ENCODE measurements around the gene KCND3.

KCND3 gene

DNA sequence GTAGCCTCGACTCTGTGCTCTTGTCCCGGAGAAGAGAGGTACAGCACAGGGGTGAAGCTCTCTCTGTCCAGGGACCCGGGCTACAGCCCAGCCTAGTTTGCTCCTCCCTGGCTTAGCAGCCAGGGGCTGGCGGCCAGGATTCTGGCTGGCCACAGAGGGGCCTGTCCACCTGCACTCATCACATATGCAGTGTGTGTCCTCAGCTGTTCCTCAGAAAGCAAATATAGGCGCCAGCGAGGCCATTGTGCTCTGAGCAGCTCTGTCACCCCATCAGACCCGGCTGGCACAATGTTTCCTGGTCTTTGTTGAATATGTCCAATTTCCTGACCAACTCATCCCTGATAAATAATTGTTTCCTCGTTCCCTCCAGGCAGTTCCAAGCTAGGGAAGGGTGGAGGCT, 28.5 kb downstream of the KCND3 start:
- no peak for DNase-seq (ENCODE audit: insufficient read length, low spot score)
- FAIRE-seq = no peak

- DNase-seq (ENCODE audit: insufficient read length, low spot score) = no peak
- FAIRE-seq = no peak
Observed at GRCh38 chr1:111959436-111959835, 30.0 kb downstream of the KCND3 start.

DNA sequence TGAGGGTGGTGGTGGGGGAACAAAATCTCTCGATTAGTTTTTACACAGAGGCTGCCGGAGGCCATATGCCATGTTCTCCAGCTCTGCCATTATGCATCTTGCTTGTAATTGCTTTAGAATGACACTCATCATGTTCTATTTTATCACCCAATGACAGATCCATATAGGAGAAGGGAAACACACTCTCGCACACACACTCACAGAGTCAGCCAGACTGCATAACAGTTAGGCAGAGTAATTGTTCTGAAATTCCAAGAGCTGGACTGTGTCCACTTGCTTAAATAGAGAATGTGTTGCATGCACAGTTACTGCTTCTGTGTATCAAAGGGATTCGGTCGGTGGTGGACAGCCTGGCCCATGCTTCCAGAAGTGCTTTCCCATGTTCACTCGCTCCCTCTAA, 30.6 kb downstream of the KCND3 start:
- DNase-seq (ENCODE audit: insufficient read length, low spot score) = no peak
- FAIRE-seq = no peak

- no peak for FAIRE-seq
- no peak for DNase-seq (ENCODE audit: insufficient read length, low spot score)
Observed at GRCh38 chr1:111958075-111958474, 31.4 kb downstream of the KCND3 start.

- FAIRE-seq (no peak), DNase-seq (ENCODE audit: insufficient read length, low spot score) (no peak)
Observed at GRCh38 chr1:111956155-111956771, 33.2 kb downstream of the KCND3 start.

DNA sequence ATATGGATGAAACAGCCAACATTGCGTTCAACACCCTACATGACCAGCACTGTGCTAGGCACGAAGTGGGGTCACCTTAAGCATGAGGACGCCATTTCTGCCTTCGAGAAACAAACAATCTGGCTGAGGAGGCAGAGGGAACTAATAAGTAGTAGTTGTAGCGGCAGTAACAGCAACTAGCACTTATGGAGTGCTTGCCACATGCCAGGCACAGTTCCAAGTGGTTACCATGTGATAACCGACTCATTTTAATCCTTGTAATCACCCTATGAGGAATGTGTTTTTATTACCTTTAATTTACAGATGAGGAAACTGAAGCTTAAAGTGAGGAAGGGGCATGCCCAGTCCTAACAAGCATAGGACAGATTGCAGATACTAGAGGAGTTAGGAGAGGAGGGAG, 33.7 kb downstream of the KCND3 start:
- no peak for DNase-seq (ENCODE audit: insufficient read length, low spot score)
- no peak for FAIRE-seq

- DNase-seq (ENCODE audit: insufficient read length, low spot score) (no peak), FAIRE-seq (no peak)
Observed at GRCh38 chr1:111953797-111954196, 35.7 kb downstream of the KCND3 start.

DNA sequence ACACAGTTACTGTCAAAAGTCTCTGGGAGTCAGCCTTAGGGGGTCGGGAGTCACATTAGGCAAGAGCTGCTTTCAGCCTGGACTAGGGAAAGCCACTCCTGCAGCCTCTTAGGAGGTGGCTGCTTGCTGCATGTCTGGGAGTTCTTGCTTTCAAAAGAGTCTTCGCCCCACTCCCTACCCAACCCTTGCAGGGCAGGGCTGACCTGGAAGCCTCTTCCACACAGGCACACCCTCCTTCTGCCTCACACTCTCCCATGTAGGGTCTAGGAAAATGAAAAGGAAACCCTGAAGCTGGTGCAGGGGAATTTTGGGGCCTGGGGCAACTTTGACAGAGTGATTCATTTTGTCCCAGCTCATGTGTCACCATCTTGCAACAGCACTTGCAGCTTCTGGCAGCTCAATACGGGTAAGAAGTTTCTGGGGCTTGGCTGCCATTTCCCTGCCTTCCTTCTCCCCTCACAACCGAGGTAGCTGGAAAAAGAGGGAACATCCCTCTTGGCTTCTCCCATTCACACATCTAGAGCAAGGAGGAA, 37.3 kb downstream of the KCND3 start:
- DNase-seq (ENCODE audit: insufficient read length, low spot score) (no peak), FAIRE-seq (no peak)

DNA sequence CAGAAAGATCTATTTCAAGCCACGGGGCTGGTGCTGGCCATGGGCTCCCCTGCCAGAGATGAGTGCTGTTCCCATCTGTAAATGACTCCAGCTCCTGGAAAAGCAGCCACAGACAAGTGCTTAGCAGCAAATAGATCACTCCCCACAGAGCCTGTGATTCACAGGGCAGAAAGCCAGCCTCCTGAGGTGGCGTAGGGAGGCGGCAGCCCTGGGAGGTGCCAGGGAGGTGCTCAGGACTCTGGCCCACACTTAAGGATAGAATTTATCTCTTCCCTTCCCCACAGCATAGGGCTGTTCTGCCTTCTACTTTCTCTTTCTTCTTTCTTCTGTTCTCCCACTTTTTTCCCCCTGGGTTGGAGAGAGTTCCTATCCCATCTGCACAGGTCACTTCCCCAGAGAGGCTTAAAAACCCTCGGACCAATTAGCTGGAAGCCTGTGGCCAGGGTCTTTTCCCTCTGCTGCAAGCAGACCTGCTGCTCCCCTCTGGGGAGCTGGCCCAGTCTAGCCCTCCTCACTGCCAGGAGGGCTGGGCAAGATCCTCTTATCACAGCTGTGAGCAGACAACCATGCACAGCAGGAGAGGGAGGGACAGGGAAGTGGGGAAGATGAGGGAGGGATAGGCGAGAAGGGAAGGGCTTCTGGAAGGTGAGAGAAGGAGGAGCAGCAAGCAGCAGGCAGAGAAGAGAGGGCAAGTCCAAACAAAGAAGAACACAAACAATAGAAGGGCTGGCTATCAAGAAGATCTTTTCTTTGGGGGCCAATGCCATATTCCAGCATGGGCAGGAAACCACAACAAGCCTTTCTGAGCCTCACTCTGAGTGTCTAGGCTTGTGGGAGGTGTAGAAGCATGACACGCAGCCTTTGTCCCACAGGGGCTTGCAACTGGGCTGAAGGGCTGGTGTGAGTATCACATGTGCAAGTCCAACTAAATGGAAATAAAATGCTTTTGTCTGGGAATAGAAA, 41.0 kb downstream of the KCND3 start:
- DNase-seq (ENCODE audit: insufficient read length, low spot score) (no peak), FAIRE-seq (no peak)

DNA sequence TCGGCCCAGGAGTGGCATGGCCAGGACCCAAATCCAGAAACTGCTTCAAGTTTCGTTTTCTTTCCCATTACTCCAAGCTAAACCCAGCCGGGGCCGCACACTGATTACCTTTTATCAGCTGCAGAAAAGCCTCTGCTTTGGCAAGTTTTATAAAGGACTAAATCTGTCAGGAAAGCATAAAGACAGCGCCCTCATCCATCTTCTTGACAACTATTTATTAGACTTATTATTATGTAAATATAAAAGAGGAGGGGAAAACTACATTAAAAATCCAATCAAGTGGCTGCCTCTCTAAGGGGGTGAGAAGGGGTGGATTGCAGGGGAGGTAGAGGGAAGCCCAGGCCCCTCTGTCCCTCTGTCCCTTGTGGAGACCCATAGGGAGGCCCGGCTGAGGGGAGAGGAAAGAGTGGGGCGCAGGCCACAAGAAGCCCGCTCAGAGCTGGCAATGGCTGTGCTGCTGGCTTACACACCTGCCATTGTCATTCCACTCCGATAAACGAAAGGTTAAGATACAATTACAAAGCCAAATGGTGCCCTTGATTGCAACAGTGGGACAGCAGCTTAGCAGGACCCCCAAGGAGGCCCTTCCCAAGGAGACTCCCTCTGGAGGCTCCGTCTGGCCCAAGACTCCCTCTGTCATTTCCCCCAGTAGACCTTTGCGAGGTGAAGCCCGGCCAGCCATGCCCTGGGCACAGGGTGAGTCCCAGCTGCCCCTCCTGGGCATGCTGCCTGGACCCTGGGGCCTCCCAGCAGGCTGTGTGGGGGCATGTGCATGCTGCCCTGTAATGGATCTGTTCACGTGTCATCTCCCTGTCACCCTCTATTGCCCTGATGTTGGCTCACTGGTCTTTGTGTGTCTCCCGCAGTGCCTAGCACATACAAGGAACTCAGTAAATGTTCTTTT, 45.4 kb downstream of the KCND3 start:
- FAIRE-seq (no peak), DNase-seq (ENCODE audit: insufficient read length, low spot score) (no peak)

DNA sequence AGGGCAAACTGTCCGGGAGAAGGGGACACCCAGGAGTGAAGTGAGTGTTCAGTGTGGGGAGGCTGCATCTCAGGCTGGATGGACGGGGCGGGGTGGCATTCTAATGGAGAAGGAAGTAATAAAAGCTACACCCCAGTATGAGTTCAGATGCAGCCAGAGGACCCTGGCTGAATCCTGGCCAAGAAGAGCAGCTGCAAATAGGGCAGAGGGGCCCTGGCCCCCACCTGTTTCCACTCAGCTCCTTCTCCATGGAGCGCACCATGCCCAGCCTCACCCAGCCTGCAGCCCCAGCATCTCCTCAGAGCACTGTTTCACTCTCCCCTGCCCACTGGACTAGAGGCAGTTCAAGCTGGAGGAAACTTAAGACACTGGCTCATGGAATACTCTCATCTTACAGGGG, 46.4 kb downstream of the KCND3 start:
- DNase-seq (ENCODE audit: insufficient read length, low spot score) (no peak), FAIRE-seq (no peak)

DNA sequence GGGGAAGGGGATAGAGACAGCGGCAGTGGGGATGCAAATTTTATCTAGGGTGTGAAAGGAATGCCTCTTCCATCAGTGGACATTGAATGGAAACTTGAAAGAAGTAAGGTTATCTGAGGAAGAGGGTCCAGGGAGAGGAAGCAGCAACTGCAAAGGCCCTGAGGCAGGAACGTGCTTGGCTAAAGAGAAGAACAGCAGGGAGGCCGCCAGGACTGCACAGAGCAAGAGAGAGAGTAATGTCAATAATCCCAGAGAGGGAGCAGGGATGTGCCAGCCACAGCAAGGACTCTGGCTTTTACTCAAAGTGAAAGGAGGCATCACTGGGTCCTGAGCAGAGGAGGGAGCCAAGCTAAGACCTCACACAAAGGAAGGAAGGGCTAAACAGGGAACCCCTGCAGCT, 50.9 kb downstream of the KCND3 start:
- DNase-seq (ENCODE audit: insufficient read length, low spot score) (no peak), FAIRE-seq (no peak)

DNA sequence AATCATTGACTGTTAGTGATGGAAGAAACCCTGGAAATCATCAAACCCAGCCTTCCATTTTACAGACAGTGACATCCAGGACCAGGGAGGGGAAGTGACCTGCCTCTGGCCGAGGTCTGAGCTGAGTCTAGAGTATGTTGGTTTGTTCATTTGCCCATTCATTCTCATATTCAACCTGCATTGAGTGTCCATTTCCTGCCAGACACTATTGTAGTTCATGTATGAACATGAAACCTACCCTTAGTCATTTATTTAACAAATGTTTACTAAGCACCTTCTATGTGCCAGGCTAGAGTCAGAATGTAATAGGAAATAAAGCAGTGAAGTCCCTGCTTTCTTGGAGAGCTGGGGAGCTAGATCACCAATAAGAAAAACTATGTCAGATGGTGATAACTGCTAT, 51.3 kb downstream of the KCND3 start:
- DNase-seq (ENCODE audit: insufficient read length, low spot score) (no peak), FAIRE-seq (no peak)

DNA sequence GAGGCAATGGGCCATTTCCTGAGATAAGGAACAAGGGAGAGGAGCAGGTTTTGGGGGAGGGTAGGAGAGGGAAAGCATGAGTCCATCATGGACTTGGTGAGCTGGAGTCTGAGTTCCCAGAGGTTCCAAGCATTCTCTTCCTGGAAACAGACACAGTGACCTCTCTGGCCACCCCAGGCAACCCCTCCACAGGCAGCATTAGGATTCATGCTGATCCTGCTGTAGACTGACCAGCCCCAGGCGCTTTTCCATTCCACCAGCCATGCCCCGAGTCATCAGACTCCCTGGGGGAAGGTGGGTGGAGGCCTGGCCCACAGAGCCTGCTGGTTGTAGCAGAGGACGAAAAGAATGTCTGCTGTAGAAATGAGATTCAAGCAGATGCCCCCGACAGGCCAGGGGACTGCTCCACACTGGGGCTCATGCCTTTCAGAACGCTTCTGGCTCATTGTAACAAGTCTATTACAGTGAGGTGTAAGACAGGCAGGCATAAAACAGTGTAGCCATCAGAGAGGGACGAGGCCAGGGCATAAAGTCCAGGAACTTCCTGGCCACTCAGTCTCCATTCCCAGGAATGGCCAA, 52.2 kb downstream of the KCND3 start:
- DNase-seq (ENCODE audit: insufficient read length, low spot score) = no peak
- no peak for FAIRE-seq

- no peak for FAIRE-seq
Observed at GRCh38 chr1:111934106-111934852, 55.2 kb downstream of the KCND3 start.

DNA sequence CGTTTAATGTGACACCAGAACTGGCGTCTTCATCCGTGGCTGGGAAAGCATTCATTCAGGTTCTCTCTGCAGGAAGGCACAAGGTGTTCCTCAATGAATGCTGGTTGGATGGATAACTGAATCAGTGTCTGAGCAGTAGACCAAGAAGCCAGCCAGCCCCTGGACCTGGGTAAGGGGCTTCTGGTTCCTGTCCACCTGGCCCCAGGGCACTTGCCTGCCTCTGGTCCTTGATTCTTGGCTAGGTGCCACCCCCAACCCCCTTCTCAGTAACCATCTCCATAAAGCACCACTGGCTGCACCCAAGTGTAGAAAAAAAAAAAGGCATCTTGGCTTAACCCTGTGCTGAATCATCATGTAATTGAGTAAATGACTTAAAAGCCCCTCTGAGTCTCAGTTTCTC, 59.1 kb downstream of the KCND3 start:
- FAIRE-seq = no peak
- no peak for DNase-seq (ENCODE audit: insufficient read length, low spot score)

More at GRCh38 chr1:111934106-111934852, 55.2 kb downstream of the KCND3 start:
- no peak for DNase-seq (ENCODE audit: insufficient read length, low spot score)

DNA sequence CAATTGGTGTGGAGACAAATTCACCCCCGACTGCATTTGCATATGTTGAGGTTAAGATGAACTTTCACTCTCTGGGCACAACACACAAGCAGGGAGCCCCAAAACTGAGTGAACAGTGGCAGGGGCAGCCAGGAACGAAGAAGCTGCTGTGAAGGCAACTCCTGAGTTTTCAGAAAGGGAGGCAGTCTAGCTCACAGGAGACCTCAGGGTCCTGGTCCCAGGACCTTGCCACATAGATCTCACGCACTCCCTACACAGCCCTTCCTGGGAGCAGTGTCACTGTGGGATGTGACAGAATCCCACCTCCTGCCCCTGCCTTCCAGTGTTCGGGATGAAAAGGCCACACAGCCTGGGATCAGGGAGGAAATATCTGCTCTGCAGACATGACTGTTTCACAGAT, 60.9 kb downstream of the KCND3 start:
- FAIRE-seq = no peak
- no peak for DNase-seq (ENCODE audit: insufficient read length, low spot score)

DNA sequence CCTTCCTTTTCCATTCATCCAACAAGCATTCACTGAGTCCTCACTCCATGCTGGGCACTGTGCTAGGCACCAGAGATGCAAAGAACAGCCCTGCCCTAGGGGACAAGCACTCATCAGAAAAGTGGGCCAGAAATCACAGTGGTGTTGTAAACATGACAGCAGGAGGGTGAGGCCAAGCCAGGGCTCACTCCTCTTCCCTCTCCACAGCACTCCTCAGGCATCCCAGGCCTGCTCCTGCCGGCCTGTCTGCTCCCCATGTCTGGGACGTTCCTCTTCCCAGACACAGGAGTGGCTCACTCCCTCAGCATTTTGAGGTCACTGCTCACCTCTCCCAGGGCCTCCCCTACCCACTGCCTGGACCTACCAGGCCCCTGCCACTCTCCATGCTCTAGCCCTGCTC, 61.8 kb downstream of the KCND3 start:
- FAIRE-seq = no peak
- DNase-seq (ENCODE audit: insufficient read length, low spot score) = no peak

GRCh38 chr1:111924786-111925185, 64.7 kb downstream of the KCND3 start:
- no peak for DNase-seq (ENCODE audit: insufficient read length, low spot score)
- FAIRE-seq = no peak

- FAIRE-seq = no peak
Observed at GRCh38 chr1:111923766-111924165, 65.7 kb downstream of the KCND3 start.

More at GRCh38 chr1:111923766-111924165, 65.7 kb downstream of the KCND3 start:
- no peak for DNase-seq (ENCODE audit: insufficient read length, low spot score)
